ENCODE results near the gene ZNF385A. TPM values are rescaled to one million over a fixed set of nuclear protein-coding genes. Genes with fewer than 3 reads are reported as not detected.

ZNF385A gene
- total and polyA plus RNA-seq, 2 experiments from 2014 or later, result 10.9 to 21.7 TPM

GRCh38 chr12:54397157-54397556 is 12.6 kb upstream of the ZNF385A start (continued):
- TF ChIP-seq ZNF462 (CRISPR knock-in tag; IDR thresholded peaks at IDR 0.05), result no peak

- H3K79me2 ChIP-seq (replicated peaks; ENCODE audit: insufficient read depth), result no peaks in the 10 kb centered on the region
- no peaks in the 10 kb centered on the region; the same call in 1 of the 2 replicates for H4K20me1 ChIP-seq (replicated peaks; ENCODE audit: insufficient read depth)
- H3K27me3 ChIP-seq (ENCODE audit: insufficient read depth), result peaks cover 15% of the 10 kb centered on the region
- no peak overlapping the region for H3K27ac ChIP-seq (ENCODE audit: low read depth)
- Mint-ChIP-seq H3K4me1 (peaks cover 28% of the 10 kb centered on the region), H3K27ac (no peak overlapping the region), H3K4me3 (no peak overlapping the region), H3K9me3 (no peaks in the 10 kb centered on the region), H3K36me3 (ENCODE audit: low read depth) (peaks cover 40% of the 10 kb centered on the region), H3K27me3 (ENCODE audit: insufficient read depth, low read depth, poor library complexity) (peaks cover 18% of the 10 kb centered on the region)
- H3K4me3 ChIP-seq, result no peak overlapping the region
- DNase-seq (ENCODE audit: low spot score) (no peak), ATAC-seq (no peak)
- H3K4me2 ChIP-seq, result no peak overlapping the region
- peaks cover 23% of the 10 kb centered on the region for H3K4me1 ChIP-seq (ENCODE audit: insufficient read depth)
- H3K36me3 ChIP-seq (ENCODE audit: insufficient read depth), result 0 out of 2 replicates have a peak, but pooled peaks cover 5% of the 10 kb centered on the region
- no peaks in the 10 kb centered on the region for H3F3A ChIP-seq (replicated peaks; ENCODE audit: low read depth)
- H3K9me2 ChIP-seq (ENCODE audit: insufficient read depth), result 0 out of 2 replicates have a peak, but pooled peaks cover 9% of the 10 kb centered on the region
- H2AFZ ChIP-seq, result no peak overlapping the region
- TF ChIP-seq ZNF114 (CRISPR knock-in tag; IDR thresholded peaks at IDR 0.05), result no peak
- no peak for TF ChIP-seq ZNF462 (CRISPR knock-in tag; IDR thresholded peaks at IDR 0.05)
- TF ChIP-seq CREB1 (CRISPR knock-in tag; IDR thresholded peaks at IDR 0.05; ENCODE audit: low read depth), result no peak
- TF ChIP-seq NANOG (IDR thresholded peaks at IDR 0.05; ENCODE audit: borderline replicate concordance), result no peak
- TF ChIP-seq STAT1 (IDR thresholded peaks at IDR 0.05; ENCODE audit: unreplicated experiment), result no peak
- no peak for TF ChIP-seq ZNF331 (CRISPR knock-in tag; IDR thresholded peaks at IDR 0.05; ENCODE audit: low read depth)
These were observed 11.0 kb upstream of the ZNF385A start for GRCh38 chr12:54395545-54395944.
